MM.1S (cell line): ENCODE results near the gene SOX14.

Experiments used
- EZH2 ChIP-seq: fragments of 300-600 bp; sonication (generic); optimal IDR thresholded peaks from 2 replicates; pipeline ENCODE3; 2017; ENCODE audit warnings: low read depth, mild to moderate bottlenecking, antibody characterized with exemption, low read length, mixed read lengths
- EZH2phosphoT487 ChIP-seq: fragments of 300-600 bp; sonication (generic); IDR thresholded peaks from 2 replicates; pipeline ENCODE4 v1.6.1; 2018; ENCODE audit warnings: antibody characterized with exemption, low read length
- TF ChIP-seq, protein P1 (sequence below): fragments of 300-600 bp; sonication (generic); IDR thresholded peaks from 2 replicates; pipeline ENCODE4 v1.5.1; 2016; ENCODE audit warnings: antibody characterized with exemption, low read length, mixed read lengths

DNA sequence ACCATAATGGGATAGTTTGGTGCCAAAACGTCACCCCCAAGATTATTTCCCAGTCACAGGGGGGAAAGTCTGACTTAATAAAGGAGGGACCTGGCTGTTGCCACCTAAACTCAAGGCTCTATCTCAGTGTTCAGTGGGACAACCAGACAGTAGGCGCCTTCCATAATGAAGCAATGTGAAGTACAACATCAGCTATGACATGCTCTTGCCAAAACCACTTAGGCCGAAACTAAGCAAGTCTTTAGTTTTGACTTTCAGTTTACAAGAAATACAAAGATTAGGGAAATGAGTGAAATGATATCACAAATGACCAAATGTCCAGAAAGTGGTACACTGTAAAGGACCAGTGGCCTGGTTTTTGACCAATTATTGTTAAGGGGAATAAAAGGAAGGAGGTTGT, 32.9 kb downstream of the SOX14 start:
- TF ChIP-seq, protein P1, sequence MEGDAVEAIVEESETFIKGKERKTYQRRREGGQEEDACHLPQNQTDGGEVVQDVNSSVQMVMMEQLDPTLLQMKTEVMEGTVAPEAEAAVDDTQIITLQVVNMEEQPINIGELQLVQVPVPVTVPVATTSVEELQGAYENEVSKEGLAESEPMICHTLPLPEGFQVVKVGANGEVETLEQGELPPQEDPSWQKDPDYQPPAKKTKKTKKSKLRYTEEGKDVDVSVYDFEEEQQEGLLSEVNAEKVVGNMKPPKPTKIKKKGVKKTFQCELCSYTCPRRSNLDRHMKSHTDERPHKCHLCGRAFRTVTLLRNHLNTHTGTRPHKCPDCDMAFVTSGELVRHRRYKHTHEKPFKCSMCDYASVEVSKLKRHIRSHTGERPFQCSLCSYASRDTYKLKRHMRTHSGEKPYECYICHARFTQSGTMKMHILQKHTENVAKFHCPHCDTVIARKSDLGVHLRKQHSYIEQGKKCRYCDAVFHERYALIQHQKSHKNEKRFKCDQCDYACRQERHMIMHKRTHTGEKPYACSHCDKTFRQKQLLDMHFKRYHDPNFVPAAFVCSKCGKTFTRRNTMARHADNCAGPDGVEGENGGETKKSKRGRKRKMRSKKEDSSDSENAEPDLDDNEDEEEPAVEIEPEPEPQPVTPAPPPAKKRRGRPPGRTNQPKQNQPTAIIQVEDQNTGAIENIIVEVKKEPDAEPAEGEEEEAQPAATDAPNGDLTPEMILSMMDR: no peak
- no peak for TF ChIP-seq EZH2
- no peak for TF ChIP-seq EZH2phosphoT487
